ENCODE data around the gene ANAPC1. TPM values are rescaled to one million over a fixed set of nuclear protein-coding genes. Genes with fewer than 3 reads are reported as not detected.
A peak's percentile ranks its signal among the peaks of the same experiment; 100 is the strongest.
"Not testable (repeated sequence)": the region's sequence is repeated elsewhere in the genome, so short reads cannot be mapped to it uniquely, and the experiment has no call there.

ANAPC1 gene
- total RNA-seq, 1 donor from 2014 or later = 52.2 TPM

DNA sequence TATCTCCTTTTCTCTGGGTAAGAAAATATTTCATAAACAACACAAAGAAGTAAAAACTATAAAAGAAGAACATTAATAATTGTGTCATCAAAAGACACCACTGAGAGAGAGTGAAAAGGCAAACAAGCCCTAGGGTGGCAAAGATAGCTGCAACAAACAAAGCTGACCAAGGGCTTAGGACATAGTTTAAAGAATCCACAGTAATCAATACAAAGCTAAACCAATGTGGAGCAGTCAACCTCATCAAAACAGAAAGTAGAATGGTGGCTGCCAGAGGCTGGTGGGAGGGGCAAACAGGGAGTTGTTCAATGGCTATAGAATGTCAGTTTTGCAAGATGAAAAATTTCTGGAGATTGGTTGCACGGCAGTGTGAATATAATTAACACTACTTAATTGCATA is 93.4 kb downstream of the ANAPC1 start:
- DNase-seq (ENCODE audit: low read depth in 2 of 2) = not testable (repeated sequence)

DNA sequence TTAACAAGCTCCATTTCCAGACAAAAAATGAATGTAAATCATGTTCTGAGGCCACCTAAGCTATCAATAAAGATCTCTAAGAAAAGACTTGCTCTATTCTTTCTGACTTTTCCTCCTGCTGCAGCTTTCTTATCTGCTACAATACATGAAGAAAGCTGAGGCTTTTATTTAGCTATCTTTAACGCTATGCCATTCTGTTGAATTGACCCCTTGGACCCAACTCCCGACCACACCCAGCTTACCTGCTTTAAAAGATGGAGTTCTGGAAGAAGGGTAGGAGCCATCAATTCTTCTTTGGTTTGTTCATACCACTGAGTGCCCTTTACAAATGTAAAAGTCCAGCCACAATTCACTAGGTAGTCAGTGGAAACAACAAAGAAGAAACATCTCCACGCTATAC is 99.9 kb downstream of the ANAPC1 start:
- not testable (repeated sequence) for DNase-seq (ENCODE audit: low read depth in 2 of 2)

DNA sequence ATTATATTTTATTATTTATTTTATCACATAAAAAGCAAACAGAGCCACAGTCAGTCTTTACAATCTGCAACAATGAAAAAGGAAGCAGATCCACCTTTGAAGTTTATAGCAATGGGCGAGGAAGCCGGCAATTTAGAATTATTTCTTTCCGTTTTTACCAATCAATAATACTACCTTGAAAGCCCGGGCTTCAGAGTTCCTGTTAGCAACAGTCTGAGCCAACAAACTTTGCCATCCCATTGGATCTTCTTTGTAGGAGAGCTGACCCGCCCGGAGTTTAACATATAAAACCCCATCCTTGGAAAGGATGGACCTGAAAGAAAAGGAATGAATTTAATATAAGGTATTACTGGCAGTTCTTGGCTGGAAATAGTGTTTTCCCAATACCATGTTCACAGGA is 101.8 kb downstream of the ANAPC1 start:
- DNase-seq (ENCODE audit: low read depth in 2 of 2) = not testable (repeated sequence)

DNA sequence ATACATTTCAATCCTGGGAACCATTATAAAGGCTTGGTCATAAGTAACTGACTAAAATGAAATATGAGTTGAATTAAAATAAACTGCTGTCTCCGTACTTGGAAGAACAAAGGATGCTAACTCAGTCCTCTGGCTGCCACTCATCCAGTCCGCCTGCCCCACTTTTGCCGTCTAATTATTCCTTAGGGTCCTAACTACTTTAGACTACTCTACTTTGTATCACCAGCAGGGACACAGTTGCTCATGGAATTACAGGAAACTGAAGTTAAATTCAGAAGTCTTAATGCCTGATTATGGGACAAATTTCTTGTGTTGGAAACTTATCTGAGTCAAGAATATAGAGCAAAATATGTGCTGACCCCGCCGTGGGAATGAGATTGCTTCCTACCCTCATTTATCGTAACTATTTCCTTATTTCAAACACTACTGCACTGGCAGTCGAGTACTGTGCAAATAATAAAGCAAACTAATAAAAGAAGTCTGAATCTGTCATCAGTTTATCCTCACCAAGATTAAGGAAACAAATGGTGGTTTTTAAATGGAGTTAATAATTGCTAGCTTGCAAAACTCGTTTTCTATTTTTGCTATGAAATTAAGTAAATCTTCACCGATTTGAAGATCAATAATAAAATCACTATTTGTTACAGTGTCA is 102.4 kb downstream of the ANAPC1 start:
- not testable (repeated sequence) for DNase-seq (ENCODE audit: low read depth in 2 of 2)

DNA sequence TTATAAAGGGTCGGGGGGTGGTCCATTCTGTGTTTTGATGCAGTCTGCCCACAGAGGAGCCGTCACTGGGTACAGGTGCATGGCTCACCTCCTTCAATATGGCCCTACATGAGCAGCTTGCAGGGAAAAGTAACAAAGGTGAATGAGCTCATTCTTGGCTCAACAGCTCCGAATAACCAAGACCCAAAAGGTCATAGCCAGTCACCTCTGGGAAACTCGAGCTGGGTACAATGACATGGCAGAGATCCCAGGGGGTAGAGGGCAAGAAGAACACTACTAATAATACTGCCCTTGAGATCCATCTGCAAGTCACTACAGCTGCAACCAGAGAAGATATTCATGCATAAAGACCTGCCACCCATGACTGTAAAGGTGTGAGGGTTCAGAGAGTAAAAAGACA is 106.8 kb downstream of the ANAPC1 start:
- DNase-seq (ENCODE audit: low read depth in 2 of 2) = not testable (repeated sequence)

DNA sequence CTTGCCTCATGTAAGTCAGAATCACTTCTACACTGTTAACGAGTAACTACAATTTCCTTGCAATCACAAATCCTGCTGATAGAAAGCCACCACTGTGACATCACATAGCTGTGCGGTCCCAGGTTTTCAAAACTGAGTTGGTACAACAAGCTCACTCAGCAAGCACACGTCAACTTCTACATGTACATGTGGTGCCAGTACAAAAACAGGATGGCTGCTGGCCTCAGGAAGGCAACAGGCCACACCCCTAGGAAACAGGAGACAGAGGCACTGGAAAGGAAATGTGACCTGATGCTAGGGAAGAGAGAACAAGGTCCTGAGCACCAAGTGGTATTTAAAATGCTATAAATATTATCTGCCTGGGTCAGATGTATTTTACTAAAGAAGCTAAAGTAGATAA is 107.7 kb downstream of the ANAPC1 start:
- DNase-seq (ENCODE audit: low read depth in 2 of 2) = not testable (repeated sequence)

DNA sequence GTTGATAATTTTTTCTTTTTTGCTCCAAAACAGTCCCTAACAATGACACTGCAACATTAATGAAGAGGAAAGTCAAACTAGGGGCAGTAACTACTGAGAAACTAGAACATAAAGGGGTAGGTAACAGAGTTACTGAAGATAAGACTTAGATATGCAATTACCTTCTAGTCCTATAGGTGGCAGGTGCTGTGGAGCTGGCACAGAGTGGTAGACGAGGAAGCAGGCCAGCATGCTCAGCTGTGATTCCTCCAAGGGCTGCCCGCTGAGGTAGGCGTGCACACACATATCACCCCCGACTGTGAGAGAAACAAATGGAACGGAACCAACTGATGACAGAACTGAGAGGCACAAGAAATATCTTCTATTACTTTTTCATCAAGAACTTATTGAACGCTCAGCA is 111.8 kb downstream of the ANAPC1 start:
- DNase-seq (ENCODE audit: low read depth in 2 of 2) = not testable (repeated sequence)

DNA sequence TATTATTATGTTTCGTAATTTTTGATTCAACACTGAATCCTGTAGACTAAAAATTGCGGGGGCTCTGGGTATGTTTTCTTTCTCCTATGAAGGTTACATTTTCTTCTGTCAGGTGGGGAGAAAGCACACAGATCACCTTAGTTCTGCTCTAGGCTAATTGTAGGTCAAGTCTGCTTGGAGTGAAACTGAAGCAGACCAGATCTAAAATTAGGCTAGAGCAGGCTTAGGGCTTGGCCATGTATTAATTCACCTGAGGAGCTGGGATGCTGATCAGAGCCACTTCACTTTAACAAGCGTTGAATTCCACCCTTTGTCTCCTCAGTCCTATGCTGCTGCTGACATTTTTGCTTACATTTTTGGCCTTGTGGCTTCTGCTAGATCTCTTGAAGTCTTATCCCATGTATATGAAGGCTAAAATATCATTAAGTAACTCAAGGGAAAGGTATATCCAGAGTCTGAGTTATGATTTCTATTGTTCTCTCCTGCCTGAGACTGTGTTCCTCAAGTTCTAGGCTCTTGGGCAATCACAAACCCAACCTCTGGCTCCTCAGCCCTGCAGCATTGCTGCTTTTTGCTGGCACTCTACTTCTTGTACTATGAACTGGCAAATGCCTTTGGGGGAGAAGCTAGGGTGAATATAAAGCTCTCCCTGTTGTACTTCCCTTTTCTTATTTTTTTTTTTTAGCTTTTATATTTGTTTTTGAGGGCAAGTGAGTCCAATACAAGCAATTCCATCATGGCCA is 112.9 kb downstream of the ANAPC1 start:
- not testable (repeated sequence) for DNase-seq (ENCODE audit: low read depth in 2 of 2)

DNA sequence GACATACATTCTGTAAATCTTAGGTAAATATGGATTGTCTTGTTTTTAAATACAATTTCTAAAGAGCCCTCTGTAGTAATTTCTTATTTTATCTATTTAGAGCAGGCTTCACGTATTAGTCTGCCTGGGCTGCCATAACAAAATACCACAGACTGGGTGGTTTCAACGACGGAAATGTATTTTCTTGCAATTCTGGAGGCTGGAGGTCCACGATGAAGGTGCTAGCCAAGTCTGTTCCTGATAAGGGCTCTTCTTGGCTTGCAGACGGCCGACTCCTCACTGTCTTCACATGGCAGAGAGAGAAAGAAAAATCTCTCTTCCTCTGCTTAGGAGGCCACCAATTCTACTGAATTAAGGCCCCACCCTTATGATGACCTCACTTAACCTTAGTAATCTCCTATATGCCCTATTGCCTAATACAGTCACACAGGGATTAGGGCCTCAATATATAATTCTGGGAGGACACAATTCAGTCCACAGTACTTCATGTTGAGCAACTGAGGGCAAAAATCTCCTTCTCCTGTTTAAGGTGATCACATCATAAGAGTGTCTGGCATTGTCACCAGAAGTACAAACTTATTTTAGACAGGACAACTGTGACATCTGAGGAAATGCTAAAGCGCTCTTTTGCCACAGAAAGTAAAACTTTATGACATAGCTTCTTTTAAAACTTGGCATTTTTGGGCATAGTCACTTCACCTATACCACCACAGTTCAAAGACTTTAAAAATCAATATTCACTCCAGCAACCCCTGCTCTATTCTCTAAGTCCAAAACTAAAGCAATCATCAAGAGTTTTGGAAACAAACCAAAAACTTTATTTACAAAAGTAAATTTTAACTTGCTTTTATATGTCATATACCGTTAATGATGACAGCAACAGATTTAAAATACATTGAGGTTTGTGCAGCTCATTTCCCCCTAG is 115.5 kb downstream of the ANAPC1 start:
- DNase-seq (ENCODE audit: low read depth in 2 of 2) = not testable (repeated sequence)

DNA sequence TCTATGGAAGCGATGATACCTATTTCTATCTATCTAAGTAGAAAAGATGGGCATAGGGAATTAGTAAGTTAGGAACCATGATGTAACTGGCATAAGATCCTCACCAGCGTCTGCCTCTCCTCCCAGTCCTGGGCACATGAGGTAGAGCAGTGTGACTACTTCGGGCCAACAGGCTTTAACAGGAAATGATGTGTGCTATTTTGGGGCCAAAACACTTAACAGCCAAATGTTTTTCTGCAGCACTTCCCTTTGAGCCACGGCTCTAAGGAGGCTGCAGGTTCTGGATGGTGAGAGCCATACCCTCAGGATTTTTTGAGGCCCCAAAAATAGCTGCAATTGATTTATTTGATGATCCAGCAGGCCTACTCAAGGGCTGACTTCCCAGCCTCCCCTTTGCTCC is 116.9 kb downstream of the ANAPC1 start:
- DNase-seq (ENCODE audit: low read depth in 2 of 2) = peak in 1 of 2 donors; percentile 9

DNA sequence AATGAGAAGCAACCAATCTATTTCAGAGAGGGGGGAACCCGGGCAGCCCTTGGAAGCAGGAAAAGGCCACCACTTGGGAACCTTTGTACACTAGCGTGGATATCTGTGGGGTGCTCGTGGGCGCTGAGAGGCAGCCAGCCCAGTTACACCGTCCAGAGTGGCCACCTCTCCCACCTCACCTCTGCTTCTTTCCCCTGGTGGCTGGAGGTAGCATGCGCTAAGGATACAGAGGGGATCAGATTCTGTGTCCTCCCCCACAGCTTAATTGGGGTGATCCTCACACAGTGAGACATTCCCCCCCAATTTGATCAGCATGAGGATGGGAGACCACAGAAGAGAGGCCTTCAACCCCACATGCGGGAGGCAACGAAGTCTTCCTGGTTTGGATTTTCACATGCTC is 117.7 kb downstream of the ANAPC1 start:
- DNase-seq (ENCODE audit: low read depth in 2 of 2) = not testable (repeated sequence)

DNA sequence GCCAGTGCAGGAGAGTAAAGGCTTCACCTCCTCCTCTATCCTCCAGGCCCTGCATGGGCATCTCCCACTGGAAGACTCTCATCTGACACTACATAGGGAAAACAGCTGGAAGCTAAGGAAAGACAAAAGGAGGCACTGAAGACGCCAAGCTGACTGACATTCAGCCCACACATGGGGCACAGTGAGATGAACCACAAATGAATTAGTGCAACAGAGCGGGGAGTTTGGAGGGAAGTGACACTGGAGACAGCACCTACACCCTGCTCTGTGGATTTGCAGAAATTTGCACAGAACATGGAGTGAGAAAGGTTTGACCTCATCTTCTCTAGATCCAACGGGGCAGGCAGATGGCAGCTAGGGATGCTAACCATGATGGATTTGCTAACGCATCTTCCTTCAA is 119.8 kb downstream of the ANAPC1 start:
- DNase-seq (ENCODE audit: low read depth in 2 of 2) = not testable (repeated sequence)

DNA sequence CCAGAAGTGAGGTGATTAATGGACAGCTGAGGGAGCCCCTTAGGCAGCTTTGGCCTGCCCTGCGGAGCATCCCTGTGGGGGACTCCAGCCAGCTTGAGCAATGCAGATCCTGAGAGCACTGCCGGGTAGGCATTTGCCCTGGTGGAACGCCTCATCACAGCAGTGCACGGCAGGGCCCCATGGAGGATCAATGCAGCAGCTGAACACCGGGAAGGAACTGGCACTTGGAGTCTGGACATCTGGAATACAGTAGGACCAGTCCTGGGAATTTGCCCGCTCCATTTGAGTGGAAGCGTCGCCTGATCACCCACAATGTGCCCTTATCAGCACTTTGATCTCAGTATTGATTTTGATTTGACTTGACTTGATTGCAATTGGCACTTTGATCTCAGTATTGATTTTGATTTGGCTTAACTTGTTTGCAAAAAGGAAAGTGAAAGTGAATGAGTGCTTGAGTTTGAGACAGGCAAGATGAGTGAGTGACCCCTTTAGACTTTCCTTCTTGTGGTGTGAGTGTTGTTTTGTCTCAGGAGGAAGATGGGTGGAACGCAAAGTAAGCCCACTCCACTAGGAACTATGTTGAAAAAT is 123.2 kb downstream of the ANAPC1 start:
- DNase-seq (ENCODE audit: low read depth in 2 of 2) = not testable (repeated sequence)

DNA sequence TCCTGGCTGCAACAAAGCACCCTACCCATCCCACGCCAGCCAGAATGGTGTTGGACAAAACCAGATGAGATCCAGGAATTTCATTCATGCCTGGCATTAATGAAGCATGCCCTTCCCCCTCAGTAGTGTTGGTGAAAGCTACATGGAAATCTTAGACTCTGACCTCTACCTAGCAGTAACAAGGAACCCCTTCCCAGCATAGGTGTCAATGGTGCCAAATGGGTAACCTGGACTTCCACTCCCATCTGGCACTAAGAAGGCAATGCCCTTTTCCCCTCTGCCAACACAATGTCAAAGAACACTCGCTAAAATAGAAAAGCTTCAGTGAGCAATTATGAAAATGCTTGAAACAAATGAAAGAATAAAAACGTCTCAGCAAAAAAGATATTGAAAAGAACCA is 131.5 kb downstream of the ANAPC1 start:
- not testable (repeated sequence) for DNase-seq (ENCODE audit: low read depth in 2 of 2)

DNA sequence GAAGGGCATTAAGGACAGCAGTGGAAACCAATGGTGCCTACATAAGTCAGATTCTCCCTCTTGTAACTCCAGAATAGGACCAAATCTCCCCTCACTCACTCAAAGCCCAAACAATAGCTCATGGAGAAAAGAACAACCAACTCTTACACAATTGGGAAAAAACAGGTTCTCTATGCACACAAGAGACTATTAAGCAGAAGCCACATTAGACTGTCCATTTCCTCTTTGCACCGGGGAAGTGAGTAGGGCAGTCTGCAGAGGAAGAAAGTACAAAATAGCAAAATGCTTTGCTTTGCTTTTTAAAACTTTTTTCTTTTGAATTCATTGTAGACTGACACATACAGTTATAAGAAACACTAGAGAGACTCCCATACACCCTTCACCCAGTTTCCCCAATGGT is 133.4 kb downstream of the ANAPC1 start:
- not testable (repeated sequence) for DNase-seq (ENCODE audit: low read depth in 2 of 2)

DNA sequence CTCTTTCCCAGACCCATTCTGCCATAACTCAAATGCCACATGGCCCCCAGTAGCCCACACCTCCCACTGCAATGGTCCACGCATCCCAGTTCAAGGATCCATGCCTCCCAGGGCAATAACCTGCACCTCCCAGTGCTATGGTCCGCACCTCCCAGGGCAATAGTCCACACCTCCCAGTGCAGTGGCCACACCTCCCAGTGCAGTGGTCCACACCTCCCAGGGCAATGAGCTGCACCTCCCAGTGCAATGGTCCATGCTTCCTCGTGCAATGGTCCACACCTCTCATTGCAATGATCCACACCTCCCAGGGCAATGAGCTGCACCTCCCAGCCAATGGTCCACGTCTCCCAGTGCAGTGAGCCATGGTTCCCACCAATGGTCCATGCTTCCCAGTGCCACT is 135.6 kb downstream of the ANAPC1 start:
- DNase-seq (ENCODE audit: low read depth in 2 of 2) = not testable (repeated sequence)

DNA sequence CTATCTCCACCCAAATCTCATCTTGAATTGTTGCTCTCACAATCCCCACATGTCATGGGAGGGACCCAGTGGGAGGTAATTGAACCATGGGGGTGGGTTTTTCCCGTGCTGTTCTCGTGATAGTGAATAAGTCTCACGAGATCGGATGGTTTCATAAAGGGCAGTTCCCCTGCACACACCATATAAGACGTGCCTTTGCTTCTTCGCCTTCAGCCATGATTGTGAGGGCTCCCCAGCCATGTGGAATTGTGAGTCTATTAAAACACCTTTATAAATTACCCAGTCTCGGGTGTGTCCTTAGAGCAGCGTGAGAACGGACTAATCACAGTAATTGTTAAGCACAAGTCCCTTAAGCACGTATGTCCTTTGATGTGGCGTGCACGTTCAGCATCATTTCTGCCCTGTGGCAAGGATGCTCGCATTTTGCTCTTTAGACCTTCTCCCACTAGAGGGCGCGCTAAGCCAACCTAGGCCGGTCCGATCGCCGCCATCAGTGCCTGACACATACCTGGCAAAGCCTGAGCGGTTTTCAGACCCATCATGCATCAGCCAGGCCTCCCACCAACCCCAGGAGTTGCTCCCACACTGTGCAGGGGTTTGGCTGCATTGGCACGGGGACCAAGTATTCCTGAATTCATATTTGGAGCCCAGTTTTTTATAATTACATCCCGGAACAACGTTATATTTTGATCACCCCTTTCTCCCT is 136.4 kb downstream of the ANAPC1 start:
- not testable (repeated sequence) for DNase-seq (ENCODE audit: low read depth in 2 of 2)

DNA sequence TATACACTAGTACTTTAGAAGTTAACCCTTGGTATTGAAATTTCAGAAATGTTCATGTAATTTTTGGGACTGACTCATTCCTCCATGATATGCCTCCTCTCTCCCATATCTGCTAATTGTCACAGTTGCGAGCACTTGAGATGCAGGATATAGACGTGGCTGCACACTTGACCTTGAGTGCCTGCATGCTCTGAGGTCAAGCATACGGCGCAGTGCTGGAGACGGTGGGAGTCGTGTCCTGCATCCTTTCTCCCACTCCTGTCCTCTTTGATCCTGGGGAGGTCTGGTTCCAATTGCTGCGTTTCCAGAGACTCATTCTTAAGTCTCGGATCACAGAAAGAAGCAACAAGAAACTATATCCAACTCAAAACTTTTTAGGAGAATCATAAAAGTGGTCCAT is 139.2 kb downstream of the ANAPC1 start:
- DNase-seq (ENCODE audit: low read depth in 2 of 2) = not testable (repeated sequence)

DNA sequence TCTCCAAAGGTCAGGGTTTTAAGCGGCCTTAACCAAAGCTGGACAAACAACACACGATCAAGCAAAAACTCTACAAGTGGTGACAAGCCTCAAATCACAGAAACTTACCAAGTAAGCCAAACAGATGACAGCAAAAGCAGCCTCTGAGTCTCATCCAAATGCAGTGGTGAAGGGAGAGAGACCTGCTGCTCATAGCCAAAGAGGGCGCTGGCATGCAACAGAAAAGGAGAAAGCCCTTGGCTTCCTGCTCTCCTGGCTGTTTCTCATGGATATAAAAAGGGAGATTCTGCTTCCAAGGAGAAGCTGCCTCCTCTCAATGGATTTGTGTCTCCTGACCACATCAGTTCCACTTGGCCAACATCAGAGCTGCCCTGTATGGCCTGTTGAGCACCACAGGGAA is 142.5 kb downstream of the ANAPC1 start:
- not testable (repeated sequence) for DNase-seq (ENCODE audit: low read depth in 2 of 2)

DNA sequence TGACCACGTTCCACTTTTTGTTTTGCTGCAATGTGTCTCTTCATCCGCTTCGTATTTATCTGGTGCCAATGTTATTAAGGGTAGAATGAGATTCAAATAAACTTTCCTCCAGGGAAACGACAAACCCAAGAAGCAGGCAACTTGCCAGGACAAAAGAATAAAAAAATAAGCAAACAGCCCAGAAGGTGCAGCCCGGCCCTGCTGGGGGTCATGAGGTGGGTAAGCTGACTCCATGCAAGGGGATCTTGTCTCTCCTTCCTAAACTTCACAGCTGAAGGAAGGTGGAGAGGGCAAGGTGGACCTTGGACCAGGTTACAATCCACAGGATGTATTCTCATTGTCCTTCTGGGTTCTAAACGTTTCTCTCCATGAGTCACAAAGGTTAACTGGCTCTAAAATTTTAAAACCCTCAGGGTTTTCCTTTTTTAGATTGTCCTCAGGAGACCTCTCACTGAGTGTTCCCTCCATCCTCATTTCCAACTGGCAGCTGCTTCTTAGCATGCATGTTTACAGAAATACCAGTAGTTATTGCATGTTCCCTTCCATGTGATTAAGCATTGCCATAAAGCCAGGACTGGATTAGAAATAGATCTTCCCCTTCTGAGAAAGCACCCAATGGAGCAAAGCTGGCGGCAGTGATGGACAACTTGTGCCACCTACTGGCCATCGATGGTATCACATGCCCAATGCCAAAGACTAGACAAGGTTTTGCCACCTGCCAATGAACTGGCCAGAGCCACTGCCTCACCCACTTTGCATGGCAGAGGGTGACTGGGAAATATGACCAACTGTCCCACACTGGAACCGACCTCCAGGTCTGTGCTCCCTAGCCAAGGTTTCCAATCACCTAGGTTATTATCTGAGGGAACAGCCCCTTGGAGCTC is 147.9 kb downstream of the ANAPC1 start:
- DNase-seq (ENCODE audit: low read depth in 2 of 2) = not testable (repeated sequence)

Data from dermis microvascular lymphatic vessel endothelial cell (primary cell).